AG09319 (cell line): Measurements from ENCODE around the gene USP19.

Experiments used
- DNase-seq: peaks from one replicate; pipeline ENCODE4 v3.0.0-alpha.2; 2010; ENCODE audit warnings: low read depth; ENCODE audit errors: extremely low read depth
- TF ChIP-seq, protein P1 (sequence below): IDR thresholded peaks from 2 replicates; pipeline ENCODE4 v1.5.1; 2011; ENCODE audit warnings: low read depth, mild to moderate bottlenecking, inconsistent platforms, low read length, moderate library complexity

Gene USP19

GRCh38 chr3:49162751-49163419 lies 42.3 kb upstream of the USP19 start:
- no peak for DNase-seq
- TF ChIP-seq, protein P1, sequence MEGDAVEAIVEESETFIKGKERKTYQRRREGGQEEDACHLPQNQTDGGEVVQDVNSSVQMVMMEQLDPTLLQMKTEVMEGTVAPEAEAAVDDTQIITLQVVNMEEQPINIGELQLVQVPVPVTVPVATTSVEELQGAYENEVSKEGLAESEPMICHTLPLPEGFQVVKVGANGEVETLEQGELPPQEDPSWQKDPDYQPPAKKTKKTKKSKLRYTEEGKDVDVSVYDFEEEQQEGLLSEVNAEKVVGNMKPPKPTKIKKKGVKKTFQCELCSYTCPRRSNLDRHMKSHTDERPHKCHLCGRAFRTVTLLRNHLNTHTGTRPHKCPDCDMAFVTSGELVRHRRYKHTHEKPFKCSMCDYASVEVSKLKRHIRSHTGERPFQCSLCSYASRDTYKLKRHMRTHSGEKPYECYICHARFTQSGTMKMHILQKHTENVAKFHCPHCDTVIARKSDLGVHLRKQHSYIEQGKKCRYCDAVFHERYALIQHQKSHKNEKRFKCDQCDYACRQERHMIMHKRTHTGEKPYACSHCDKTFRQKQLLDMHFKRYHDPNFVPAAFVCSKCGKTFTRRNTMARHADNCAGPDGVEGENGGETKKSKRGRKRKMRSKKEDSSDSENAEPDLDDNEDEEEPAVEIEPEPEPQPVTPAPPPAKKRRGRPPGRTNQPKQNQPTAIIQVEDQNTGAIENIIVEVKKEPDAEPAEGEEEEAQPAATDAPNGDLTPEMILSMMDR: no peak

DNA sequence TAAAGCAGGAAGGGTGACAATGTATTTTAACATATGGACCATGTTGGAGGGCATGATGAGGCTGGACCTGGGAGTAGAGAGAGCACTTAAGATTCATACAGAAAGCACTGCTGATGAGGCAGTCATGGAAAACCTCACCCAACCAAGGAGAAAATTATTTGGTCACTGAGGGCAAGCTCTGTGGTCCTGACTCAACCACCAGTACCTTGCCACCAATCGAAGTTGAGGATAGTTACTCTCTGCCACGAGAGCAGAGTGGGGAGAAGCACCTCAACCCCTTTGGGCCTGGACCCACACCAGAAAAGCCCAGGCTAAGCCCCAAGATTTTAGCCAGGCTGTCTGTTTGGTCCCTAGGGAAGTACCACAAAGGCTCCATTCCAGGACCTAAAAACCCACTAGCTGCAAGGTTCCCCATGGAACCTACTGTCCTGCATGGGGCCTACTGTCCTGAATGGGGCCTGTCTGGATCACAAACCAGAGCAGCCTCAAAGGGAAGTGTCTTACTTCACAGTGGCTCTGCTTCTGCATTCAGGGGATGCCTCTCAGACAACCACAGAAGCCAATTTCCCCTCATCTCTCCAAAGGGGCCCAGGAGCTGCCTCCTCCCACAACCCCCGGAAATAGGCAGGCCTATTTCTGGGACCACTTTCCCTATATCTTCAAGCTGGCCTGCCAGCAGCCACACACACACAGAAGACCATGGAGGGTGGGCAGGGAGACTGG lies 41.3 kb upstream of the USP19 start:
- DNase-seq: no peak
- TF ChIP-seq, protein P1: no peak

GRCh38 chr3:49161197-49161596 lies 40.6 kb upstream of the USP19 start:
- no peak for DNase-seq
- TF ChIP-seq, protein P1: no peak

DNA sequence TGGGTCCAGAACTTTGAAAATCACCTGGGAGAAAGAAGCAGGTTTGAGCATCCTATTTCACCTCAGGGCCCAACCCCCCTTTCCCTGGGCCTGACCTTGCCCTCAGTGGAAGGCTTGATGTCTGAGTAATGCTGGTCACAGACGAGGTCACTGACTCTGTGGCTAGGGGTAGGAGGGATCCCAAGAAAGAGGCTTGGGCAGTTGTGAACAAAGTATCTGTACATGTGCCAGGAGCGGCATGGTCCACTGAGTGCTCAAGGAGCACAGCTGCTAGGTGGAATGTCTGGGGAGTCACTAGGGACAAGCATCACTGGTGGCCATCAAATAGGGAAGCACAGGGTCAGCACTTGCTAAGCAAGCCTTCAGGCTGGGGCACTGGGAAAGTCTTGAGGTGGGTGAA lies 38.2 kb upstream of the USP19 start:
- TF ChIP-seq, protein P1: no peak

DNA sequence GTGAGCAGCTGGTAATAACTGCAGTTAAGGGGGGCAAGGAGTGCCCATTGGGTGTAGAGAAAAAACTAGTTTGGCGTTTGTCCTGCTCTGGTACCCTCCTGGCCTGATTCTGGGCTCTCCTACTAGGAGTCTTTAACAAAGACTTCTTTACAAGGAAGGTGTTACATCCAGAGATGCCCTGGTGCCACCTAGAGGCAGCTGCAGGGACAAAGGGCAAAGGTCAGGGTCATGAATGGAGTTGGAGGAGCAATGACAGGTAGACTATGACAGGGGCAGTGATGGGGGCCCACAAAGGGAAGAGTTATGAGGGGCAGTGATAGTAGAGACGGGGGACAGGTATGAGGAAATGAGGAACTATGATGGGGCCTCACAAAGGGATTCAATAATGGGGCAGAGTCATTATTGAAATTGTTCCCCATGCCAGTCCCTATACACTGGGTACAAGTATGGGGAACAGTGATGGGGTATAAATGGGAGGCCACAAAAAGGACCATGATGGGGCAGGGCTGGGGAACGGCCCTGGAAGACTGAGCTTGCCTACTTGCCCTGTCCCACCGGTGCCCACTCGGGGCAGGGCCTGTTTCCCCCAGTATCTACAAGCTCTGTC lies 37.6 kb upstream of the USP19 start:
- DNase-seq: no peak
- TF ChIP-seq, protein P1: peak; percentile 25

More for the DNA sequence above, 38.2 kb upstream of the USP19 start:
- DNase-seq: no peak

DNA sequence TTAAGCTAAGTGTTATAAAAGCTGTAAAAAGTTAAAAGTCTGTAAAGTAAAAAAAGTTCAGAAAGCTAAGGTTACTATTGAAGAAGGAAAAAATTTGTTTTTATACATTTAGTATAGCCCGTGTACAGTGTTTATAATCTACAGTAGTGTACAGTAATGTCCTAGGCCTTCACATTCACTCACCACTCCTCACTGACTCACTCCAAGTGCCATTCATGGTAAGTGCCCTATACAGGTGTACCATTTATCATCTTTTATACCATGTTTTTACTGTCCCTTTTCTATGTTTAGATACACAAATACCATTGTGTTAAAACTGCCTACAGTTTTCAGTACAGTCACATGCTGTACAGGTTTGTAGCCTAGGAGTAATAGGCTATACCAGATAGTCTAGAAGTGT lies 36.7 kb upstream of the USP19 start:
- TF ChIP-seq, protein P1: no peak

GRCh38 chr3:49153349-49153912 lies 32.8 kb upstream of the USP19 start:
- TF ChIP-seq, protein P1: no peak

More for the DNA sequence above, 36.7 kb upstream of the USP19 start:
- no peak for DNase-seq

More at GRCh38 chr3:49153349-49153912, 32.8 kb upstream of the USP19 start:
- no peak for DNase-seq
